CD4-positive, alpha-beta T cell (primary cell): Measurements from ENCODE around the gene UGT1A10. TPM values are rescaled to one million over a fixed set of nuclear protein-coding genes. Genes with fewer than 3 reads are reported as not detected.

Source experiments
- ATAC-seq: fragments of 200-7000 bp; cut with Tn5 transposase; one replicate; pipeline ENCODE4 v1.10.0; 2022; ENCODE audit warnings: mild to moderate bottlenecking; ENCODE audit not compliant: poor library complexity
- CTCF ChIA-PET: fragments of 350-600 bp; sonication (Branson Sonifier 250); formaldehyde crosslinking; loops from one replicate; lab custom pipeline; 2021; ENCODE audit warnings: antibody characterized with exemption, inconsistent platforms; lab: Charles Lee
- POLR2A ChIA-PET: fragments of 350-600 bp; sonication (Branson Sonifier 250); formaldehyde crosslinking; loops from one replicate; lab custom pipeline; 2021; ENCODE audit warnings: antibody characterized with exemption, inconsistent platforms; lab: Charles Lee
- DNase-seq, 14 experiments: peaks; one replicate each; pipeline ENCODE4 v3.0.0-alpha.2; 2013 to 2020; ENCODE audit warnings: mixed read lengths in 2 of 14
- H3K27ac ChIP-seq, 2 donors: one replicate each; pipeline versions ENCODE4 v1.5.1 to v1.7.0; 2013; ENCODE audit warnings: low read length in 2 of 2, low read depth in 1 of 2, mild to moderate bottlenecking in 1 of 2
- H3K27me3 ChIP-seq, 2 experiments: 1 replicate in 1 of 2; 2 replicates in 1 of 2; pipeline versions ENCODE4 v1.6.1 to v1.7.0; 2013; ENCODE audit warnings: low read length in 2 of 2, control low read depth in 1 of 2, mild to moderate bottlenecking in 1 of 2, moderate library complexity in 1 of 2; ENCODE audit not compliant: insufficient read depth in 2 of 2, control insufficient read depth in 1 of 2
- H3K36me3 ChIP-seq: one replicate; pipeline ENCODE4 v1.6.1; 2013; ENCODE audit warnings: low read length, control low read depth; ENCODE audit not compliant: insufficient read depth
- H3K4me1 ChIP-seq: one replicate; pipeline ENCODE4 v1.6.1; 2013; ENCODE audit warnings: low read length, control low read depth; ENCODE audit not compliant: insufficient read depth
- H3K4me3 ChIP-seq: one replicate; pipeline ENCODE4 v1.5.1; 2013; ENCODE audit warnings: mild to moderate bottlenecking, low read length, moderate library complexity
- H3K9me3 ChIP-seq, 2 experiments: 1 replicate in 1 of 2; 2 replicates in 1 of 2; pipeline versions ENCODE4 v1.6.1 to v1.7.0; 2013; ENCODE audit warnings: low read length in 2 of 2, mild to moderate bottlenecking in 2 of 2, control low read depth in 1 of 2, moderate library complexity in 1 of 2; ENCODE audit not compliant: control insufficient read depth in 1 of 2, insufficient read depth in 1 of 2
- H3K27ac Mint-ChIP-seq: one replicate; pipeline ENCODE4 v1.8.0; 2020; ENCODE audit warnings: mixed read lengths
- H3K27me3 Mint-ChIP-seq: one replicate; pipeline ENCODE4 v1.8.0; 2021; ENCODE audit warnings: mixed read lengths
- H3K36me3 Mint-ChIP-seq: one replicate; pipeline ENCODE4 v1.8.0; 2021; ENCODE audit warnings: low read depth, mixed read lengths
- H3K4me1 Mint-ChIP-seq: one replicate; pipeline ENCODE4 v1.8.0; 2021; ENCODE audit warnings: low read depth, mixed read lengths
- H3K4me3 Mint-ChIP-seq: one replicate; pipeline ENCODE4 v1.8.0; 2020; ENCODE audit warnings: mild to moderate bottlenecking, mixed read lengths
- H3K9me3 Mint-ChIP-seq: one replicate; pipeline ENCODE4 v1.8.0; 2020; ENCODE audit warnings: mixed read lengths
- intact Hi-C, 2 experiments: fragments of 100-400 bp; cut with DNase I in 1 of 2; cut with micrococcal nuclease in 1 of 2; formaldehyde crosslinking; loops; one replicate each; pipeline versions ENCODE4 v1.15.1 to v1.9.0; 2023 to 2025; cut with DNase I, micrococcal nuclease
- total RNA-seq, 174 experiments: library from RNA in 2 of 174; stranded (reverse) in 2 of 174; gene quantifications; one replicate each; pipeline ENCODE4 v1.2.3 and lab custom pipeline; 2021 to 2026
- TF ChIP-seq, protein P1 (sequence below): fragments of 200-600 bp; IDR thresholded peaks from one replicate; pipeline ENCODE4 v1.8.0; 2022; ENCODE audit warnings: antibody characterized with exemption, mild to moderate bottlenecking

The UGT1A10 gene
- total RNA-seq, 2 experiments from 2014 or later = not detected

DNA sequence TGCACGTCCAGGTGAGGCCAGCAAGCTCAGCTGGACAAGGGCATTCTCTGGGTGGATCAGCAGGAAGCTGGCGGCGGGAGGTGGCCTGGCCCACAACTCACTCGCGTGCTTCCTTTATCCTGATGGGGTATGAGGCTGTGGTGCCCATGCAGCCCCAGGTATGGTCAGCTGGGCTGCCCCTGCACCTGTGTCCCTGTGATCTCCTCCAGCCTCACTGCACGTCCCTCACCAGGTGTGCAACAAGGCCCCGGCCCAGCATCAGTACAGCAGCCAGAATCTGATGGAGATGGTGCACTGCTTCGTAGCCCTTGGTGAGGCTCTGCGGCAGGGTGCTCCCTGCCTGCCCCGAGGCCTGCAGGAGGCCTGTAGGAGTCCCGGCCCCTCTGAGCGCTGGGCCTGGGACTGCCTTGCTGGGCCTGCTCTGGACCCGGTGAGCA, 159.5 kb downstream of the UGT1A10 start:
- peaks cover 4% of the 10 kb centered on the region for H3K9me3 Mint-ChIP-seq
- CTCF ChIA-PET = no interaction called here
- no peaks in the 10 kb centered on the region for H3K27me3 ChIP-seq

DNA sequence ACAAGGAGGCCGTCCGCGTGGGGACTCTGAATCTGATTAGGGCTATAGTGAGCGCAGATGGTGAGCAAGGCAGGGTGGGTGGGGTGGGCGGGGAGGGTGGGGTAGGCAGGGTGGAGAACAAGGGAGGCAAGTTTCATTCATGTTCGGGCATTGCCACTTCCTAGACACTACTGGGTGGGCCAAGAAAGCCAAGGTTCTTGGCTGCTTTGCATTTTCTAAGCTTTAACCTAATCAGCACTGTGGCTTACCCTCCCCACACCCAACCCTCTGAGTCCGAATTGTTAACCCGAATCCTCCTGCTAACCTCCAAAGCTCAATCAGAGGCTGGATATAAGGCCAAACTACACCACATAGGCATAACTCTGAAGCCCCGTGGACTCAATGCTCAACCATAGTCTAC, 160.0 kb downstream of the UGT1A10 start:
- POLR2A ChIA-PET = no interaction called here
- Mint-ChIP-seq H3K4me1 (no peaks in the 10 kb centered on the region), H3K27me3 (no peaks in the 10 kb centered on the region), H3K36me3 (no peaks in the 10 kb centered on the region), H3K27ac (no peak overlapping the region), H3K4me3 (no peak overlapping the region), H3K9me3 (peaks cover 4% of the 10 kb centered on the region)
- no peak overlapping the region for H3K27ac ChIP-seq
- ATAC-seq (no peak), DNase-seq (no peak)
- intact Hi-C loops = no loop called here
- no peaks in the 10 kb centered on the region for H3K27me3 ChIP-seq
- no peak overlapping the region for H3K4me3 ChIP-seq
- no peaks in the 10 kb centered on the region for H3K36me3 ChIP-seq
- no peaks in the 10 kb centered on the region for H3K9me3 ChIP-seq
- TF ChIP-seq, protein P1, sequence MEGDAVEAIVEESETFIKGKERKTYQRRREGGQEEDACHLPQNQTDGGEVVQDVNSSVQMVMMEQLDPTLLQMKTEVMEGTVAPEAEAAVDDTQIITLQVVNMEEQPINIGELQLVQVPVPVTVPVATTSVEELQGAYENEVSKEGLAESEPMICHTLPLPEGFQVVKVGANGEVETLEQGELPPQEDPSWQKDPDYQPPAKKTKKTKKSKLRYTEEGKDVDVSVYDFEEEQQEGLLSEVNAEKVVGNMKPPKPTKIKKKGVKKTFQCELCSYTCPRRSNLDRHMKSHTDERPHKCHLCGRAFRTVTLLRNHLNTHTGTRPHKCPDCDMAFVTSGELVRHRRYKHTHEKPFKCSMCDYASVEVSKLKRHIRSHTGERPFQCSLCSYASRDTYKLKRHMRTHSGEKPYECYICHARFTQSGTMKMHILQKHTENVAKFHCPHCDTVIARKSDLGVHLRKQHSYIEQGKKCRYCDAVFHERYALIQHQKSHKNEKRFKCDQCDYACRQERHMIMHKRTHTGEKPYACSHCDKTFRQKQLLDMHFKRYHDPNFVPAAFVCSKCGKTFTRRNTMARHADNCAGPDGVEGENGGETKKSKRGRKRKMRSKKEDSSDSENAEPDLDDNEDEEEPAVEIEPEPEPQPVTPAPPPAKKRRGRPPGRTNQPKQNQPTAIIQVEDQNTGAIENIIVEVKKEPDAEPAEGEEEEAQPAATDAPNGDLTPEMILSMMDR = no peak
- CTCF ChIA-PET = no interaction called here
- H3K4me1 ChIP-seq = no peaks in the 10 kb centered on the region

More for the DNA sequence above, 159.5 kb downstream of the UGT1A10 start:
- ATAC-seq (no peak), DNase-seq (peak in 2 of 14 experiments; percentile 4 to 19)
- intact Hi-C loops = no loop called here
- Mint-ChIP-seq H3K27ac (no peak overlapping the region), H3K4me3 (no peak overlapping the region), H3K27me3 (no peaks in the 10 kb centered on the region), H3K36me3 (no peaks in the 10 kb centered on the region), H3K4me1 (no peaks in the 10 kb centered on the region)
- H3K9me3 ChIP-seq = no peaks in the 10 kb centered on the region
- no peaks in the 10 kb centered on the region for H3K36me3 ChIP-seq
- TF ChIP-seq, protein P1 = no peak
- no peak overlapping the region for H3K4me3 ChIP-seq
- H3K4me1 ChIP-seq = no peaks in the 10 kb centered on the region
- H3K27ac ChIP-seq = no peak overlapping the region
- POLR2A ChIA-PET = no interaction called here

DNA sequence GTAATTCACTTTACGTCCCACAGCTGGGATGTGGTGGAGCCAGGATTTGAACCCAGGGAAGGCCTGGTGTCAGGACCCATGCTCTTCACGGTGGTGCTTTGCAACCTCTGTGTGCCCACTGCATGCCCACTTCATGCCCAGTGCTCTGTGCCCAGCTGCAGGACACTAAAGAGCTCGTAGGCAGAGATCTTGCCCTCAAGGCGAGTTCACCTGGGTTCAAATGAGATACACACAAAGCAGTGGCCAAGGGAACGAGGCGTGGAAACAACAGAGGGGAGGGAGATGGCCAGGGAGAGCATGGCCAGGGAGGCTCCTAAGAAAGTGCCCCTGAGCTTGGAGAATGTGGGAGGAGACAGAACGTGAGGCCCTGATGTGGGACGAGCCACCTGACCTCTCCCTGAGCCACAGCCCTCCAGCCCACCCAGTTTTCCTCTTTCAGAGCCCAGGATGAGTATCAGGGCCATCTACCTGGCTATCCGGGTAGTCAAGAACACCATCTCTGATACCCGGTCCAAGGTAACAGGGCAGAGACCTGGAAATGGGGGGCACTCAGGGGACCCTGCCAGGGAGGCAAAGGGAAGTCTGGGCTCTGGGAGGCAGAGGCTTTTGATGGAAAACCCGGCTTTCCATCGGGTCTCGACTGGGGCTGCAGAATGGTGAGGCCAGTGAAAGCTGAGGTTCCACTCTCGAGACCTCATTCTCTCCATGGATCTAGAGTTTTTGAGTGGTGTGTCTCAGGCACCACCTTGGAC, 162.3 kb downstream of the UGT1A10 start:
- no peak for ATAC-seq
- CTCF ChIA-PET = no interaction called here

More for the DNA sequence above, 162.3 kb downstream of the UGT1A10 start:
- H3K9me3 Mint-ChIP-seq = peaks cover 4% of the 10 kb centered on the region
- H3K36me3 Mint-ChIP-seq = no peaks in the 10 kb centered on the region
- POLR2A ChIA-PET = no interaction called here
- H3K4me1 Mint-ChIP-seq = no peaks in the 10 kb centered on the region
- Histone ChIP-seq H3K36me3 (no peaks in the 10 kb centered on the region), H3K27me3 (peaks cover 0 to 3% of the 10 kb centered on the region in 2 experiments), H3K4me3 (no peak overlapping the region), H3K27ac (no peak overlapping the region), H3K9me3 (no peaks in the 10 kb centered on the region), H3K4me1 (no peaks in the 10 kb centered on the region)
- DNase-seq = no peak
- TF ChIP-seq, protein P1 = no peak
- intact Hi-C loops = no loop called here
- no peak overlapping the region for H3K4me3 Mint-ChIP-seq
- peaks cover 7% of the 10 kb centered on the region for H3K27me3 Mint-ChIP-seq
- no peak overlapping the region for H3K27ac Mint-ChIP-seq
